ENCODE data around the gene TOPORS.
A peak's percentile ranks its signal among the peaks of the same experiment; 100 is the strongest.

The TOPORS gene

GRCh38 chr9:32518276-32518675 lies 34.1 kb downstream of the TOPORS start:
- no peak for TF ChIP-seq CTCF (IDR thresholded peaks at IDR 0.05; ENCODE audit: low read depth, low read length)
- in situ Hi-C loops (cut with HindIII; ENCODE audit: low sequenced_read_pairs): no loop called here
- H3K4me3 ChIP-seq (ENCODE audit: low read depth, low read length): no peak overlapping the region
- DNase-seq (ENCODE audit: low read depth, low spot score): no peak

- H3K4me3 ChIP-seq (ENCODE audit: low read depth, low read length): no peak overlapping the region
- in situ Hi-C loops (cut with HindIII; ENCODE audit: low sequenced_read_pairs): no loop called here
- DNase-seq (ENCODE audit: low read depth, low spot score): no peak
- TF ChIP-seq CTCF (IDR thresholded peaks at IDR 0.05; ENCODE audit: low read depth, low read length): no peak
These were observed 36.1 kb downstream of the TOPORS start for GRCh38 chr9:32516241-32516640.

- no peak for DNase-seq (ENCODE audit: low read depth, low spot score)
- no peak for TF ChIP-seq CTCF (IDR thresholded peaks at IDR 0.05; ENCODE audit: low read depth, low read length)
- in situ Hi-C loops (cut with HindIII; ENCODE audit: low sequenced_read_pairs): no loop called here
- no peak overlapping the region for H3K4me3 ChIP-seq (ENCODE audit: low read depth, low read length)
These were observed 43.7 kb downstream of the TOPORS start for GRCh38 chr9:32508728-32509127.

GRCh38 chr9:32503008-32503407 lies 49.4 kb downstream of the TOPORS start:
- H3K4me3 ChIP-seq (ENCODE audit: low read depth, low read length): no peak overlapping the region
- in situ Hi-C loops (cut with HindIII; ENCODE audit: low sequenced_read_pairs): no loop called here
- no peak for TF ChIP-seq CTCF (IDR thresholded peaks at IDR 0.05; ENCODE audit: low read depth, low read length)
- DNase-seq (ENCODE audit: low read depth, low spot score): peak; percentile 22

GRCh38 chr9:32502464-32502863 lies 49.9 kb downstream of the TOPORS start:
- DNase-seq (ENCODE audit: low read depth, low spot score): peak; percentile 84
- no peak for TF ChIP-seq CTCF (IDR thresholded peaks at IDR 0.05; ENCODE audit: low read depth, low read length)
- H3K4me3 ChIP-seq (ENCODE audit: low read depth, low read length): no peak overlapping the region
- in situ Hi-C loops (cut with HindIII; ENCODE audit: low sequenced_read_pairs): no loop called here

- DNase-seq (ENCODE audit: low read depth, low spot score): no peak
- no peak for TF ChIP-seq CTCF (IDR thresholded peaks at IDR 0.05; ENCODE audit: low read depth, low read length)
- in situ Hi-C loops (cut with HindIII; ENCODE audit: low sequenced_read_pairs): no loop called here
- no peak overlapping the region for H3K4me3 ChIP-seq (ENCODE audit: low read depth, low read length)
These were observed 50.5 kb downstream of the TOPORS start for GRCh38 chr9:32501868-32502267.

- in situ Hi-C loops (cut with HindIII; ENCODE audit: low sequenced_read_pairs): no loop called here
- TF ChIP-seq CTCF (IDR thresholded peaks at IDR 0.05; ENCODE audit: low read depth, low read length): no peak
- H3K4me3 ChIP-seq (ENCODE audit: low read depth, low read length): no peak overlapping the region
- peak; percentile 46 for DNase-seq (ENCODE audit: low read depth, low spot score)
These were observed 51.6 kb downstream of the TOPORS start for GRCh38 chr9:32500768-32501167.

Data from astrocyte of the spinal cord (primary cell).